ENCODE measurements around the gene GLYATL1. TPM values are rescaled to one million over a fixed set of nuclear protein-coding genes. Genes with fewer than 3 reads are reported as not detected.

Gene GLYATL1
- total and polyA plus RNA-seq, 2 experiments from 2014 or later, result 7.9 to 12.6 TPM

GRCh38 chr11:58921778-58922390 is 17.4 kb upstream of the GLYATL1 start (continued):
- no peak for TF ChIP-seq REST (IDR thresholded peaks at IDR 0.05; ENCODE audit: unreplicated experiment)
- TF ChIP-seq POLR2AphosphoS5 (IDR thresholded peaks at IDR 0.05; ENCODE audit: low read depth), result no peak
- no peak for TF ChIP-seq NANOG (IDR thresholded peaks at IDR 0.05; ENCODE audit: borderline replicate concordance)
- TF ChIP-seq ZNF331 (CRISPR knock-in tag; IDR thresholded peaks at IDR 0.05; ENCODE audit: low read depth), result no peak
- TF ChIP-seq STAT1 (IDR thresholded peaks at IDR 0.05; ENCODE audit: unreplicated experiment), result no peak

GRCh38 chr11:58922479-58922878 is 16.8 kb upstream of the GLYATL1 start:
- Histone ChIP-seq H3K36me3 (ENCODE audit: insufficient read depth) (no peaks in the 10 kb centered on the region), H4K20me1 (replicated peaks; ENCODE audit: insufficient read depth) (no peaks in the 10 kb centered on the region), H2AFZ (peak overlapping the region; percentile 64; the same call in 1 of the 2 replicates), H3K27me3 (ENCODE audit: insufficient read depth) (no peaks in the 10 kb centered on the region), H3K4me3 (no peak overlapping the region), H3K4me2 (no peak overlapping the region), H3K27ac (ENCODE audit: low read depth) (no peak overlapping the region), H3K9me2 (ENCODE audit: insufficient read depth) (no peaks in the 10 kb centered on the region; the same call in 1 of the 2 replicates), H3F3A (replicated peaks; ENCODE audit: low read depth) (no peaks in the 10 kb centered on the region), H3K4me1 (ENCODE audit: insufficient read depth) (peaks cover 30% of the 10 kb centered on the region), H3K79me2 (replicated peaks; ENCODE audit: insufficient read depth) (no peaks in the 10 kb centered on the region)
- DNase-seq (ENCODE audit: low spot score), result no peak
- peak overlapping the region; percentile 55; the same call in 1 of the 2 replicates for H3K27ac Mint-ChIP-seq
- peaks cover 9% of the 10 kb centered on the region for H3K9me3 Mint-ChIP-seq
- peaks cover under 1% of the 10 kb centered on the region; the same call in 2 of the 3 replicates for H3K36me3 Mint-ChIP-seq (ENCODE audit: low read depth)
- H3K4me1 Mint-ChIP-seq, result peaks cover 38% of the 10 kb centered on the region
- ATAC-seq, result no peak
- peaks cover 5% of the 10 kb centered on the region for H3K27me3 Mint-ChIP-seq (ENCODE audit: insufficient read depth, low read depth, poor library complexity)
- no peak overlapping the region; the same call in 2 of the 3 replicates for H3K4me3 Mint-ChIP-seq
- TF ChIP-seq NANOG (IDR thresholded peaks at IDR 0.05; ENCODE audit: borderline replicate concordance) (no peak), CTCF (conservative IDR thresholded peaks at IDR 0.05; ENCODE audit: low read depth in 2 of 2) (no peak), EZH2 (IDR thresholded peaks at IDR 0.05; ENCODE audit: low read depth, unreplicated experiment) (no peak), STAT1 (IDR thresholded peaks at IDR 0.05; ENCODE audit: unreplicated experiment) (no peak), ZNF114 (CRISPR knock-in tag; IDR thresholded peaks at IDR 0.05) (no peak), ZNF462 (CRISPR knock-in tag; IDR thresholded peaks at IDR 0.05) (no peak)
